Panc1 (cell line): ENCODE measurements around the gene FCHSD1. TPM values are rescaled to one million over a fixed set of nuclear protein-coding genes. Genes with fewer than 3 reads are reported as not detected.

Source experiments
- ATAC-seq: fragments of 200-7000 bp; cut with Tn5 transposase; 2 replicates; pipeline ENCODE4 v1.9.1; 2020; ENCODE audit warnings: mild to moderate bottlenecking, moderate library complexity
- BruUV-seq: library from RNA; stranded (reverse); fragments of 400-500 nt; replicated peaks from 2 replicates; lab custom pipeline; 2021; lab: Mats Ljungman, UMichigan
- CTCF ChIA-PET: fragments of 300-600 bp; sonication (Branson Sonifier 250); formaldehyde crosslinking; loops from one replicate; lab custom pipeline; 2022; ENCODE audit warnings: antibody characterized with exemption; lab: Charles Lee
- POLR2A ChIA-PET: fragments of 300-600 bp; sonication (Branson Sonifier 250); formaldehyde crosslinking; loops from one replicate; lab custom pipeline; 2022; ENCODE audit warnings: antibody characterized with exemption; lab: Charles Lee
- DNase-seq: peaks from one replicate; pipeline ENCODE4 v3.0.0-alpha.2; 2010; ENCODE audit warnings: low read depth, low spot score
- H3K27ac ChIP-seq: 2 replicates; pipeline ENCODE4 v1.5.1; 2011; ENCODE audit warnings: mild to moderate bottlenecking, low read length, inconsistent platforms
- H3K27me3 ChIP-seq: fragments of 200-500 bp; sonication (Bioruptor generic); 2 replicates; pipeline ENCODE4 v1.6.0; 2014; ENCODE audit warnings: low read length, inconsistent platforms; ENCODE audit not compliant: control insufficient read depth, insufficient read depth
- H3K36me3 ChIP-seq: fragments of 200-500 bp; sonication (Bioruptor generic); 2 replicates; pipeline ENCODE4 v1.5.1; 2014; ENCODE audit warnings: inconsistent platforms, mild to moderate bottlenecking, low read length, moderate library complexity; ENCODE audit not compliant: control insufficient read depth, insufficient read depth
- H3K4me1 ChIP-seq: 2 replicates; pipeline ENCODE4 v1.5.1; 2011; ENCODE audit warnings: inconsistent platforms, mild to moderate bottlenecking, low read length, moderate library complexity; ENCODE audit not compliant: control insufficient read depth, insufficient read depth
- H3K4me3 ChIP-seq, 2 experiments: 2 replicates each; pipeline ENCODE4 v1.5.1; 2011 to 2012; ENCODE audit warnings: low read depth in 2 of 2, low read length in 2 of 2, mild to moderate bottlenecking in 2 of 2, inconsistent platforms in 1 of 2, moderate library complexity in 1 of 2
- H3K9me3 ChIP-seq: fragments of 200-500 bp; sonication (Bioruptor generic); 2 replicates; pipeline ENCODE4 v1.5.1; 2014; ENCODE audit warnings: low read depth, mild to moderate bottlenecking, inconsistent platforms, low read length, moderate library complexity; ENCODE audit not compliant: control insufficient read depth, insufficient read depth
- POLR2AphosphoS5 ChIP-seq: IDR thresholded peaks from 2 replicates; pipeline ENCODE4 v1.6.1; 2012; ENCODE audit warnings: mild to moderate bottlenecking, low read depth, low read length, moderate library complexity
- SIN3A ChIP-seq: IDR thresholded peaks from 2 replicates; pipeline ENCODE4 v1.6.1; 2012; ENCODE audit warnings: low read depth, mild to moderate bottlenecking, low read length, moderate library complexity, borderline replicate concordance; ENCODE audit not compliant: insufficient read depth
- TCF7L2 ChIP-seq: IDR thresholded peaks from 2 replicates; pipeline ENCODE4 v1.6.1; 2011; ENCODE audit warnings: mild to moderate bottlenecking, low read depth, low read length, inconsistent platforms
- in situ Hi-C: cut with HindIII; loops from 2 replicates; pipeline ENCODE4 v1.10.0; 2016; ENCODE audit warnings: low sequenced_read_pairs, low pct_unique_long_range_greater_than_20kb
- intact Hi-C: fragments of 100-400 bp; cut with micrococcal nuclease; formaldehyde crosslinking; loops from one replicate; pipeline ENCODE4 v1.10.0; 2022; ENCODE audit not compliant: unreplicated experiment
- total RNA-seq: library from RNA; stranded (reverse); gene quantifications from one replicate; pipeline ENCODE4 v1.2.1, GENCODE V29; 2021; ENCODE audit not compliant: unreplicated experiment
- TF ChIP-seq, protein P1 (sequence below): fragments of 450-650 bp; IDR thresholded peaks from 2 replicates; pipeline ENCODE4 v1.5.1; 2017; ENCODE audit warnings: mild to moderate bottlenecking
- TF ChIP-seq, protein P2 (sequence below), 2 experiments: IDR thresholded peaks; 2 replicates each; pipeline ENCODE4 v1.6.1; 2011 to 2012; ENCODE audit warnings: low read depth in 2 of 2, control low read depth in 1 of 2, low read length in 1 of 2, mild to moderate bottlenecking in 1 of 2, moderate library complexity in 1 of 2; ENCODE audit not compliant: insufficient read depth in 1 of 2

FCHSD1 gene
- total RNA-seq, 1 experiment from 2014 or later = 32.8 TPM

DNA sequence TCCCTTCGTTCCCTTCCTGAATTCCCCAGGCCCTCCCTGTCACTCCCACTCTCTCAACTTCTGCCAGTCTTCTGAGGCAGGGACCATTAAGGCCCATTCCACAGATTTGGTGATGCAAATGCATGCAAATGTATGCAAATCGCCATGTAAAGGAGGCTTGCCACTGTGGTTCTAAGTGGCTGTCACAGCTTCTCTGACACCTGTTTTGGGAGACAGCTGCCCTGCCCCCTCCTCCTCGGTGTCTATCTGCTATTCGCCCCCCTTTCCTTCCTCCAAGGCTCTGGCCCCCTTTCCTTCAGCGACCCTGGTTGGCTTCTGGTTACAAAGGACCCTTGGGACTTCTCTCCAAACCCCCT, 41.3 kb upstream of the FCHSD1 start:
- DNase-seq (no peak), ATAC-seq (no peak)
- in situ Hi-C loops = no loop called here
- Histone ChIP-seq H3K4me1 (no peaks in the 10 kb centered on the region), H3K27ac (no peak overlapping the region), H3K36me3 (no peaks in the 10 kb centered on the region), H3K27me3 (peaks cover 3% of the 10 kb centered on the region), H3K4me3 (peak overlapping the region; percentile 30 to 67), H3K9me3 (no peaks in the 10 kb centered on the region)
- POLR2A ChIA-PET = no interaction called here
- CTCF ChIA-PET = interaction anchor here (0.6 to 2.4 kb wide), 7 partner anchors 16 to 269 kb away, joined by 3 to 30 read pairs (median 4); no protein-coding TSS in a partner anchor
- BruUV-seq = no TSS peak
- intact Hi-C loops = loop anchor here (1.0 to 2.0 kb wide), 2 partner anchors 186 to 268 kb away; partner anchors contain the start of gene PCDH1
- TF ChIP-seq POLR2AphosphoS5 (no peak), TCF7L2 (no peak), SIN3A (no peak)
- TF ChIP-seq, protein P1, sequence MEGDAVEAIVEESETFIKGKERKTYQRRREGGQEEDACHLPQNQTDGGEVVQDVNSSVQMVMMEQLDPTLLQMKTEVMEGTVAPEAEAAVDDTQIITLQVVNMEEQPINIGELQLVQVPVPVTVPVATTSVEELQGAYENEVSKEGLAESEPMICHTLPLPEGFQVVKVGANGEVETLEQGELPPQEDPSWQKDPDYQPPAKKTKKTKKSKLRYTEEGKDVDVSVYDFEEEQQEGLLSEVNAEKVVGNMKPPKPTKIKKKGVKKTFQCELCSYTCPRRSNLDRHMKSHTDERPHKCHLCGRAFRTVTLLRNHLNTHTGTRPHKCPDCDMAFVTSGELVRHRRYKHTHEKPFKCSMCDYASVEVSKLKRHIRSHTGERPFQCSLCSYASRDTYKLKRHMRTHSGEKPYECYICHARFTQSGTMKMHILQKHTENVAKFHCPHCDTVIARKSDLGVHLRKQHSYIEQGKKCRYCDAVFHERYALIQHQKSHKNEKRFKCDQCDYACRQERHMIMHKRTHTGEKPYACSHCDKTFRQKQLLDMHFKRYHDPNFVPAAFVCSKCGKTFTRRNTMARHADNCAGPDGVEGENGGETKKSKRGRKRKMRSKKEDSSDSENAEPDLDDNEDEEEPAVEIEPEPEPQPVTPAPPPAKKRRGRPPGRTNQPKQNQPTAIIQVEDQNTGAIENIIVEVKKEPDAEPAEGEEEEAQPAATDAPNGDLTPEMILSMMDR = no peak
- TF ChIP-seq, protein P2, sequence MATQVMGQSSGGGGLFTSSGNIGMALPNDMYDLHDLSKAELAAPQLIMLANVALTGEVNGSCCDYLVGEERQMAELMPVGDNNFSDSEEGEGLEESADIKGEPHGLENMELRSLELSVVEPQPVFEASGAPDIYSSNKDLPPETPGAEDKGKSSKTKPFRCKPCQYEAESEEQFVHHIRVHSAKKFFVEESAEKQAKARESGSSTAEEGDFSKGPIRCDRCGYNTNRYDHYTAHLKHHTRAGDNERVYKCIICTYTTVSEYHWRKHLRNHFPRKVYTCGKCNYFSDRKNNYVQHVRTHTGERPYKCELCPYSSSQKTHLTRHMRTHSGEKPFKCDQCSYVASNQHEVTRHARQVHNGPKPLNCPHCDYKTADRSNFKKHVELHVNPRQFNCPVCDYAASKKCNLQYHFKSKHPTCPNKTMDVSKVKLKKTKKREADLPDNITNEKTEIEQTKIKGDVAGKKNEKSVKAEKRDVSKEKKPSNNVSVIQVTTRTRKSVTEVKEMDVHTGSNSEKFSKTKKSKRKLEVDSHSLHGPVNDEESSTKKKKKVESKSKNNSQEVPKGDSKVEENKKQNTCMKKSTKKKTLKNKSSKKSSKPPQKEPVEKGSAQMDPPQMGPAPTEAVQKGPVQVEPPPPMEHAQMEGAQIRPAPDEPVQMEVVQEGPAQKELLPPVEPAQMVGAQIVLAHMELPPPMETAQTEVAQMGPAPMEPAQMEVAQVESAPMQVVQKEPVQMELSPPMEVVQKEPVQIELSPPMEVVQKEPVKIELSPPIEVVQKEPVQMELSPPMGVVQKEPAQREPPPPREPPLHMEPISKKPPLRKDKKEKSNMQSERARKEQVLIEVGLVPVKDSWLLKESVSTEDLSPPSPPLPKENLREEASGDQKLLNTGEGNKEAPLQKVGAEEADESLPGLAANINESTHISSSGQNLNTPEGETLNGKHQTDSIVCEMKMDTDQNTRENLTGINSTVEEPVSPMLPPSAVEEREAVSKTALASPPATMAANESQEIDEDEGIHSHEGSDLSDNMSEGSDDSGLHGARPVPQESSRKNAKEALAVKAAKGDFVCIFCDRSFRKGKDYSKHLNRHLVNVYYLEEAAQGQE (IDR thresholded peaks at IDR 0.05; ENCODE audit: insufficient read depth in 1 of 2, low read depth in 2 of 2, low read length in 1 of 2) = no peak

DNA sequence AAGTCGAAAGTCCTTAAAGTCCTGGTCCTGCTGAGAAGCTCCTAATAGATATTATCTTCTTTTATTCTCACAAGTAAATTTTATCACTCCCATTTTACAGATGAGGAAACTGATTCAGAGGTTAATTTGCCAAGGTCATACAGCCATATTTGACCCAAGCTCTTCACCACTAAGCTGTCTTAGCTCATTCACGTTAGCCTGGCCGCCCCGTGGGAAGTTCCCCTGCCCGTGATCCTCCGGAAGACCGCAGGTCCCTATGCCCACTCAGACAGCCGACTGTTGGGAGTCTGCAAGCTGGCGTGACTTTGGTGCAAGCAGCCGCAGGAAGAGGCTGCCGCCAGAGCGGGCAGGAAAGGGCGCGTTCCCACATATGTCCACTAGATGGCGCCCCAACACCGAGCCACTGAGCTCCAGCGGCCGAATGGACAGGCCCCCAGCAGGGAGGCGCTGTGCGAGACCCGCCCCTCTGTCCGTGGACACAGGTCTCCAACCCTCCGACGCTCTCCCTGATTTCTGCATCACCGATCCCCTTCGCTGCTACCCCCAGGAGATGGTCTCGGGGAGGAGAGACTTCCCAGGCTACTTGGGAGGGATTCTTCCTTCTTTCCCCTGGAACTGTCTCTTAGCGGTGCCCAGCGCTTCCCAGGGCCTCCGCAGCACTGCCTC, 40.8 kb upstream of the FCHSD1 start:
- no peak overlapping the region for H3K27ac ChIP-seq
- CTCF ChIA-PET = interaction anchor here (0.9 to 2.4 kb wide), 6 partner anchors 15 to 277 kb away, joined by 3 to 30 read pairs (median 4); partner anchors contain the start of gene RNF14
- peak; percentile 93 for ATAC-seq

More for the DNA sequence above, 40.8 kb upstream of the FCHSD1 start:
- DNase-seq = peak; percentile 50
- POLR2A ChIA-PET = interaction anchor here (0.7 kb wide), 1 partner anchor 256 kb away, joined by 3 read pairs; no protein-coding TSS in a partner anchor
- H3K4me3 ChIP-seq = peak overlapping the region; percentile 30 to 67
- TF ChIP-seq, protein P1 = peak; percentile 98
- no peak for TF ChIP-seq POLR2AphosphoS5
- H3K27me3 ChIP-seq = peaks cover 3% of the 10 kb centered on the region
- no peaks in the 10 kb centered on the region for H3K36me3 ChIP-seq
- no peaks in the 10 kb centered on the region for H3K9me3 ChIP-seq
- in situ Hi-C loops = no loop called here
- H3K4me1 ChIP-seq = no peaks in the 10 kb centered on the region
- intact Hi-C loops = loop anchor here (1.0 to 2.0 kb wide), 2 partner anchors 187 to 268 kb away; partner anchors contain the start of gene PCDH1
- no TSS peak for BruUV-seq
